ENCODE data around the gene CEP41.

GRCh38 chr7:130365511-130366441, 75.0 kb downstream of the CEP41 start:
- TF ChIP-seq CTCF (IDR thresholded peaks at IDR 0.05; ENCODE audit: low read depth, low read length, missing input control), result no peak
- no peak for TF ChIP-seq ATF3 (IDR thresholded peaks at IDR 0.05)
